Aorta (tissue), 5 donors: ENCODE results near the gene MRPL39. TPM values are rescaled to one million over a fixed set of nuclear protein-coding genes. Genes with fewer than 3 reads are reported as not detected.
A peak's percentile ranks its signal among the peaks of the same experiment; 100 is the strongest.

Experiments
- ATAC-seq: fragments of 200-7000 bp; cut with Tn5 transposase; one replicate; pipeline ENCODE4 v1.9.1; 2022; ENCODE audit warnings: moderate library complexity; ENCODE audit not compliant: low FRiP score
- DNase-seq, 2 donors: peaks; one replicate each; pipeline ENCODE4 v3.0.0-alpha.2; 2020
- H3K27ac ChIP-seq, 2 donors: one replicate each; pipeline ENCODE4 v1.5.1; 2013; ENCODE audit warnings: low read length in 2 of 2, mild to moderate bottlenecking in 2 of 2, moderate library complexity in 2 of 2, control low read depth in 1 of 2, inconsistent platforms in 1 of 2, low read depth in 1 of 2
- H3K27me3 ChIP-seq, 2 donors: one replicate each; pipeline ENCODE4 v1.6.1; 2013; ENCODE audit warnings: control low read depth in 1 of 2, low read length in 1 of 2, mild to moderate bottlenecking in 1 of 2, moderate library complexity in 1 of 2; ENCODE audit not compliant: insufficient read depth in 2 of 2, control insufficient read depth in 1 of 2
- H3K36me3 ChIP-seq, 2 donors: one replicate each; pipeline ENCODE4 v1.6.1; 2013; ENCODE audit warnings: control low read depth in 1 of 2, low read length in 1 of 2, mild to moderate bottlenecking in 1 of 2; ENCODE audit not compliant: insufficient read depth in 2 of 2, control insufficient read depth in 1 of 2
- H3K4me1 ChIP-seq, 2 donors: one replicate each; pipeline ENCODE4 v1.6.1; 2013; ENCODE audit warnings: low read length in 2 of 2, control low read depth in 1 of 2, mild to moderate bottlenecking in 1 of 2, moderate library complexity in 1 of 2; ENCODE audit not compliant: insufficient read depth in 2 of 2, control insufficient read depth in 1 of 2
- H3K4me3 ChIP-seq, 2 donors: one replicate each; pipeline ENCODE4 v1.5.1; 2013; ENCODE audit warnings: low read length in 2 of 2, control low read depth in 1 of 2, mild to moderate bottlenecking in 1 of 2
- H3K9me3 ChIP-seq: one replicate; pipeline ENCODE4 v1.6.1; 2013; ENCODE audit warnings: mild to moderate bottlenecking, low read length; ENCODE audit not compliant: control insufficient read depth
- WGBS, 2 donors: extraction: QIAGEN DNeasy Blood & Tissue Kit; methylation state at CpG; one replicate each; pipeline ENCODE4 v1.1.7; 2013; 5-methylcytosine and 5-hydroxymethylcytosine counted together
- intact Hi-C, 2 donors: fragments of 100-400 bp; cut with DNase I; formaldehyde crosslinking; loops; one replicate each; pipeline versions ENCODE4 v1.14.2 to v1.15.0; 2022
- polyA plus RNA-seq, 2 donors: library from polyadenylated mRNA; stranded (reverse); fragments of 200-250 nt; gene quantifications; one replicate each; pipeline ENCODE4 v1.2.3, GENCODE V29; 2013
- total RNA-seq, 2 donors: library from RNA; stranded (reverse); fragmentation: NEBNext Ultra II Directional; extraction: Animal tissue kit (Norgen Biotek cat#: 25700); gene quantifications; one replicate each; pipeline ENCODE4 v1.2.1, GENCODE V29; 2021
- donor health status: healthy with polysubstance abuse.
- donor health status: Bipolar disorder and iron deficiency.
- donor health status: DM: no; HTN: no; CAD: no.
- donor health status: DM: no; HTN: no; CAD: no.
- donor health status: DM: yes; HTN: yes; CAD: no.

The MRPL39 gene
- total and polyA plus RNA-seq, 4 donors, result 15.8 to 30.3 (median 18.2) TPM

- no peak overlapping the region for H3K27ac ChIP-seq
- 94 to 95% methylated on average over 7 of the region's 7 CpGs for WGBS, 2 donors
- H3K4me3 ChIP-seq, result no peak overlapping the region
- peaks cover 0 to 2% of the 10 kb centered on the region in 2 donors for H3K36me3 ChIP-seq
- no peaks in the 10 kb centered on the region for H3K27me3 ChIP-seq
- no peak for DNase-seq
- intact Hi-C loops, result loop anchor here in 1 of 2 donors (10.0 kb wide), 1 partner anchor 154 kb away; no protein-coding TSS in a partner anchor
- ATAC-seq, result no peak
- no peaks in the 10 kb centered on the region for H3K9me3 ChIP-seq
- H3K4me1 ChIP-seq, result peaks cover 0 to 6% of the 10 kb centered on the region in 2 donors
Measured at GRCh38 chr21:25578056-25578961, 29.0 kb downstream of the MRPL39 start.

GRCh38 chr21:25577424-25578055 lies 29.7 kb downstream of the MRPL39 start:
- intact Hi-C loops, result loop anchor here in 1 of 2 donors (10.0 kb wide), 1 partner anchor 153 kb away; no protein-coding TSS in a partner anchor
- H3K27ac ChIP-seq, result no peak overlapping the region
- H3K4me3 ChIP-seq, result no peak overlapping the region
- 97 to 98% methylated on average over 3 of the region's 3 CpGs for WGBS, 2 donors
- DNase-seq, result no peak
- no peaks in the 10 kb centered on the region for H3K9me3 ChIP-seq
- no peaks in the 10 kb centered on the region for H3K36me3 ChIP-seq
- ATAC-seq, result no peak
- H3K27me3 ChIP-seq, result no peaks in the 10 kb centered on the region
- H3K4me1 ChIP-seq, result peaks cover 0 to 6% of the 10 kb centered on the region in 2 donors

GRCh38 chr21:25573409-25574206 lies 33.7 kb downstream of the MRPL39 start:
- DNase-seq, result no peak
- ATAC-seq, result peak; percentile 62
- peaks cover 0 to 6% of the 10 kb centered on the region in 2 donors for H3K4me1 ChIP-seq
- intact Hi-C loops, result loop anchor here in 1 of 2 donors (10.0 kb wide), 1 partner anchor 149 kb away; no protein-coding TSS in a partner anchor
- H3K27ac ChIP-seq, result no peak overlapping the region
- no peaks in the 10 kb centered on the region for H3K36me3 ChIP-seq
- H3K27me3 ChIP-seq, result no peaks in the 10 kb centered on the region
- no peak overlapping the region for H3K4me3 ChIP-seq
- 53 to 56% methylated on average over 6 of the region's 6 CpGs for WGBS, 2 donors
- no peaks in the 10 kb centered on the region for H3K9me3 ChIP-seq

- Histone ChIP-seq H3K27me3 (no peaks in the 10 kb centered on the region), H3K4me1 (peaks cover 0 to 6% of the 10 kb centered on the region in 2 donors), H3K27ac (no peak overlapping the region), H3K9me3 (no peaks in the 10 kb centered on the region), H3K36me3 (no peaks in the 10 kb centered on the region), H3K4me3 (no peak overlapping the region)
- ATAC-seq (no peak), DNase-seq (no peak)
- intact Hi-C loops, result loop anchor here in 1 of 2 donors (10.0 kb wide), 1 partner anchor 148 kb away; no protein-coding TSS in a partner anchor
- WGBS, 2 donors, result 26 to 35% methylated on average over 3 of the region's 3 CpGs
Measured at GRCh38 chr21:25572861-25573310, 34.4 kb downstream of the MRPL39 start.

- ATAC-seq, result no peak
Measured at GRCh38 chr21:25571726-25572121, 35.6 kb downstream of the MRPL39 start.

GRCh38 chr21:25569711-25570110 lies 37.6 kb downstream of the MRPL39 start:
- Histone ChIP-seq H3K36me3 (peaks cover 0 to 4% of the 10 kb centered on the region in 2 donors), H3K9me3 (no peaks in the 10 kb centered on the region), H3K27me3 (no peaks in the 10 kb centered on the region), H3K4me1 (no peaks in the 10 kb centered on the region), H3K4me3 (no peak overlapping the region), H3K27ac (no peak overlapping the region)
- intact Hi-C loops, result loop anchor here in 1 of 2 donors (10.0 kb wide), 1 partner anchor 145 kb away; no protein-coding TSS in a partner anchor
- DNase-seq, result no peak
- WGBS, 2 donors, result 95 to 98% methylated on average over 4 of the region's 4 CpGs
- no peak for ATAC-seq

More at GRCh38 chr21:25571726-25572121, 35.6 kb downstream of the MRPL39 start:
- no peak for DNase-seq
- Histone ChIP-seq H3K4me1 (peaks cover 0 to 6% of the 10 kb centered on the region in 2 donors), H3K27ac (no peak overlapping the region), H3K36me3 (no peaks in the 10 kb centered on the region), H3K9me3 (no peaks in the 10 kb centered on the region), H3K27me3 (no peaks in the 10 kb centered on the region), H3K4me3 (no peak overlapping the region)
- intact Hi-C loops, result loop anchor here in 1 of 2 donors (10.0 kb wide), 1 partner anchor 147 kb away; no protein-coding TSS in a partner anchor
- 89 to 91% methylated on average over 1 of the region's 1 CpG for WGBS, 2 donors

GRCh38 chr21:25569084-25569483 lies 38.2 kb downstream of the MRPL39 start:
- Histone ChIP-seq H3K4me1 (no peaks in the 10 kb centered on the region), H3K27me3 (no peaks in the 10 kb centered on the region), H3K4me3 (no peak overlapping the region), H3K36me3 (peaks cover 0 to 4% of the 10 kb centered on the region in 2 donors), H3K9me3 (no peaks in the 10 kb centered on the region), H3K27ac (no peak overlapping the region)
- intact Hi-C loops, result no loop called here
- 95% methylated on average over 1 of the region's 1 CpG for WGBS, 2 donors
- DNase-seq (no peak), ATAC-seq (no peak)

GRCh38 chr21:25568246-25568645 lies 39.0 kb downstream of the MRPL39 start:
- peaks cover 0 to 4% of the 10 kb centered on the region in 2 donors for H3K36me3 ChIP-seq
- intact Hi-C loops, result no loop called here
- no peaks in the 10 kb centered on the region for H3K27me3 ChIP-seq
- WGBS, 2 donors, result 3% methylated on average over 5 of the region's 5 CpGs
- no peak overlapping the region for H3K27ac ChIP-seq
- DNase-seq, result peak in 1 of 2 donors; percentile 76
- no peak overlapping the region for H3K4me3 ChIP-seq
- peaks cover 0 to 4% of the 10 kb centered on the region in 2 donors for H3K4me1 ChIP-seq
- peak; percentile 68 for ATAC-seq
- no peaks in the 10 kb centered on the region for H3K9me3 ChIP-seq
